HG03558 (cell line): Measurements from ENCODE around the gene SLC9B2.
"Not testable (repeated sequence)": the region's sequence is repeated elsewhere in the genome, so short reads cannot be mapped to it uniquely, and the experiment has no call there.

Source experiments
- ATAC-seq: cut with Tn5 transposase; IDR thresholded peaks from one replicate; pipeline ENCODE4 v1.9.1; 2021; ENCODE audit warnings: moderate number of reproducible peaks; ENCODE audit not compliant: unreplicated experiment; ENCODE audit errors: extremely low read depth

Gene SLC9B2

DNA sequence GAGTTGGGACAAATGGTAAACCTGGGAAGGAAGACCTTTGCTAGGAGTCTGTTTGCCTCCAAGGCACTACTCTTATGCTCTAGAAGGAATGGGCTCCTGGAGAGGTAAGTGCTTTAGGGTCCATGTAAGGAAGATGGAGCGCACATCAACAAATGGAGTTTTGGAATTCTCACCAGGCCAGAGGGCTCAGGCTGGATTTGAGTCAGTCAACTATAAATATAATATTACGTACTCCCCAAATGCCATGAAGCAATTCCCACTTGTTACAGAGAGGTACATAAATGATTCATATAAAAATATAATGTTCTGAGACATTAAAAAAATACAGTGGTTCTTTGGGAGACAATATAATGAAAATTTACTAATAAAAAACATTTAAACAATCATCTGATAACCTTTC lies 55.4 kb downstream of the SLC9B2 start:
- ATAC-seq: no peak

DNA sequence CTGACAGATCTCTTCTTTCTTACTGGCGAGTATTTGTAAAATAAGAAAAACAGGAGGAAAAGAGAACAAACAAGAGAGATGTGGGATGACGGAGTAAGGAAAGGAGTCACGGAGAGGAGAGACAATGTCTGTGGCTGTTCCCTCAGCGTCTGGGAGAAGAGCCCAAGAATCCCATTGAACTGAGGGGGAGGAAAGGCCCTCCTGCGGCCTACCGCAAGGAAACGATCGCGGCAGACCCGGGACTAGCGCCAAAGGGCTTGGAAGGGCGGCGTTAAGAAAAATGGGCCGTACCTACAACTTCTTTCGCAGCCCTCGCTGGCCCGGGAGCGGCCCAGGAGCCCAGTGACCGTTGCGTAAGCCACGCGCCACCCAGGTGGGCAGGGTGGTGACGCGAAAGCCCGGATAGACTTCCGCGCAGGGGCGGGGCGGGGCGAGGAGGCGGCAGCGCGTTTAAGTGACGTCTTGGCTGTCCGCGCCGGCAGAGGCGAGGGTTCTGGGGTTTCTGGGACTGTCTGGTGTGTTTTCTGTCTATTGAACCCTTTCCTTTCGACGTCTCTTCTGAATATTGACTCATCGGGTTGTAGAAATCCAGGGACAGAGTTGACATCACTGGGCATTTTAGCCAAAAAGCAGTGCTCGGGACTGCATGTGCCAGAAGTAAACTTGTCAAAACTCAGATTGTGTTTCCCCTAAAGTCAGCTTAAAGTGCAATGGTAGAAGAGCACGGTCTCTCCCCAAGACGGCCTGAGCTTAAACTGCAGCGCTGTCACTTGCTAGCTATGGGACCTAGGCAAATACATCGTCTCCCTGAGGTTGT lies 57.0 kb downstream of the SLC9B2 start, which contains the start of gene SLC9B1:
Gene SLC9B1, minus strand, starts transcription at position 398 of the 817 bp plus-strand sequence. CDS start 27,994 bp downstream, outside the sequence.
- peak; percentile 95 for ATAC-seq

DNA sequence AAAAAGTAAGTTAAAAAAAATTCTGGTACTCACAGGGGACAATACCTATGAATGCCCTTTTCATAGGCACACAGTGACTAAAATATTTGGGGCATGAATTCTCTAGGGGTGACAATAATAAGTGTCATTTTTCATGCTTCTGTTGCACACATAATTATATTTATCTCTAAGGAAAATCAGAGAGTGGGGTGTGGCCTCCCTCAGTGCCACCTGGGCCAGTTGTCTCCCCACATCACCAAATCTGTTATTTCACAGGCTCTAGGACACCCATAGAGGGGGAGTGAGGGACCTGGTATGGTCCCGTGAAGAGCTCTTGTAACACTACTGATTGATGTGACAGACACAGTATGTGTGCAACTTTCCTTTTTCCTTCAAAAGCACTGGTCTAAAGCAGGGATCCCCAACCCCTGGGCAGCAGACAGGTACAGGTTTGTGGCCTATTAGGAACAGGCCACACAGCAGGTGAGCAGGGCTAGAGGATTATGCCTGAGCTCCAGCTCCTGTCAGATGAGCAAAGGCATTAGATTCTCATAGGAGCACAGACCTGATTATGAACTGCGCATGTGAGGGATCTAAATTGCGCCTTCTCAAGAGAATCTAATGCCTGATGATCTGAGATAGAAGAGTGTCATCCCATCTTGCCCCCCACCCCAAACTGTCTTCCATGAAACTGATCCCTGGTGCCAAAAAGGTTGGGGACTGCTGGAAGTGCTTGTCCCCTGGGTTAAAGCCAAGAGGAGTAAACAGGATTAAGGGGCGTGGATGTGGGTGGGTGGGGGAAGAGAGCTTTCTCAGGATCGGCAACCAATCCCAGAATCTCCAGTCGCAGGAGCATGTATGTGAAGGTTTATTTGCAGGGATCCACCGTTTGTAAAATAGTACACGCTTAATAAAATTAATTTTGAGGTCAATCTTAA lies 57.9 kb downstream of the SLC9B2 start:
- ATAC-seq: no peak

DNA sequence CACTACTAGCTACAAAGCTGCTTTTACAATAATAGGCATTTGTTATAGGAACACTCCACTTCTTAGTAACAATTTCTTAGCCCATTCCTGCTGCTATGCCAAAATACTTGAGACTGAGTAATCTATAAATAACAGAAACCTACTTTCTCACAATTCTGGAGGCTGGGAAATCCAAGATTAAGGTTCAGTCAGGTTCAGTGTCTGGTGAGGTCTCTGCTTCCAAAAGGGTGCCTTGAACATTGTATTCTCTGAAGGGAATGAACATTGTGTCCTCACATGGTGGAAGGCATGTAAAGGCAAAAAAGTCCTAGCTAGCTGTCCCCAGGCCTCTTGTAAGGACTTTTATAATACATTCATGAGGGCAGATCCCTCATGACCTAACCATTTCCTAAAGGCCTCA lies 64.0 kb downstream of the SLC9B2 start:
- no peak for ATAC-seq

DNA sequence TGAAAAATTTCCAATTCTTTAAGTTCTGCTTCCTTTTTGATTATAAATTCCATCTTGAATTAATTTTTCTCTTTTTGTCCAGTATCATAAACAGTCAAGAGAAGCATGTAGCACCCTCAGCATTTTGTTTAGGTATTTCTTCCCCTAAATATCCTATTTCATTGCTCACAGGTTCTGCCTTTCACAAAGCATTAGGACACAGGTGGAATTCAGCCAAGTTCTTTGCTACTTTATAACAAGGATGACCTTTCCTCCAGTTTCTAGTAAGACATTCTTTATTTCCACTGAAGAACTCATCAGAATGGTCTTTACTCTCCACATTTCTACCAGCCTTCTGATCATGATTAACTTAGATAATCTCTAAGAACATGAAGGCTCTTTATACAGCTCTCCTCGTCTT lies 64.5 kb downstream of the SLC9B2 start:
- no peak for ATAC-seq

DNA sequence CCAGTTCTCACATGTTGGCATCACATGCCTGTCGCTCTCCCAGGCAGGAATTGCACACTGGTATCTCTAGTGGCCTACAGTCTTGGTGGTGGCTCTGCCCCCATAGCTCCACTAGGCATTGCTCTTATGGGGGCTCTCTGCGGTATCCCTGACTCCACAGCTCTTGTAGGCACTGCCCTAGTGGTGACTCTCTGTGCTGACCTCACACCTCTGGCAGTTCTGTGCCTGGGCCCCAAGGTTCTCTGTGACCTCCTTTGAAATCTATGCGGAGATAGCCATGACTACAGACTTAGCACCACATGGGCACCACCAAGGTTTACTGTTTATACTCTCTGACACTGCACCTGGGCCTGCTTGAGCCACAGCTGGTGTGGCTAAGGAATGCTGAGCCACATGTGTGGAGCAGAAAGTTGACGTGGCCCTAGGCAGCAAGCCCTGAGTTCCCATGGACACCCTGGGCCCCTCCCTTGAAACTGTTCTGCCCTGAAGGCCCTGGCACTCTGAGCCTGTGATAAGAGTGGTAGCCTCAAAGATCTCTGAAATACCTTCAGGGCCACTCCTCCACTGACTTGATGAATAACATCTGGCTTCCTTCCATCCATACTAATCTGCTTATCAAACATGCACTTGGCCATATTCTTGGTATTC lies 65.1 kb downstream of the SLC9B2 start:
- no peak for ATAC-seq

DNA sequence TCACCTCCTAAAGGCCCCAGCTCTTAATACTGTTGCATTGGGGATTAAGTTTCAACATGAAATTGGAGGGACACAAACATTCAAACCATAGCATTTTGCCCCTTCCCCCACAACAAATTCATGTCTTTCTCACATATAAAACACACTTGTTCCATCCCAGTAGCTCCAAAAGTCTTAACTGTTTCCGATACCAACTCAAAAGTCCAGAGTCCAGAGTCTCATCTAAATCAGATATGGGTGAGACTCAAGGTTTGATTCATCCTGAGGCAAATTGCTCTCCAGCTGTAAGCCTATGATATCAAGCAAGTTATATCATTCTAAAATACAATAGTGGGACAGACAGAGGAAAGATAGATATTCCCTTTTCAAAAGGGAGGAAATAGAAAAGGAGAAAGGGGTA lies 65.8 kb downstream of the SLC9B2 start:
- ATAC-seq: no peak

DNA sequence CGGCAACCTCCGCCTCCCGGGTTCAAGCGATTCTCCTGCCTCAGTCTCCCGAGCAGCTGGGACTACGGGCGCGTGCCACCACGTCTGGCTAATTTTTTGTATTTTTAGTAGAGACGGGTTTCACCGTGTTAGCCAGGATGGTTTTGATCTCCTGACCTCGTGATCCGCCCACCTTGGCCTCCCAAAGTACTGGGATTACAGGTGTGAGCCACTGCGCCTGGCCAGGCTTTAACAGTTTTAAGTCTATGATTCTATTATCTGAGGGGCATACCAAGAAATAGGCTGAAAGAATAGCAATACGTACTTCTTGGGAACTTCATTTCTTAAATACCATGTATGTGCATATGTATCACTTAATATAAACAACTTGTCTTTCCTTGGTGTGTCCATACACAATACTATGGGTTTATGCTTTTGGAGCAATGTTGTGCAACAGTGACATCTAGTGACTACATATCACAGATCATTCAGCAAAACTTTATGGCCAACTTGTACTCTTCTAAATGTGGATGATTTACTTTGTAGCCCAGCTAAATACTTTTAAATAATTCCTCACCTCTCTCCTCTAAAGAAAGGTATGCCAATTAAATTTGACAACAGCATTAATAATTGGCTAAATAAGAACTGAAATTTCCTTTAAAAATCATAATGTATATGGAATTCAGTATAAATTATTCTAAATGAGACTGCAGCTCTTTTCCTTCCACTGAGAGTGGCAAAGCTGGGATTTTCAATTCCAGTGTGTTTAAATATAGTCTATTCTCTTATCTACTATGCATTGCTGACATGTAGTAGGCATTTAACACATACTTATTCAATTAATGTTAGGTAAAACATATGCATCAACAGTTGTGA lies 67.5 kb downstream of the SLC9B2 start:
- peak; percentile 56 for ATAC-seq

DNA sequence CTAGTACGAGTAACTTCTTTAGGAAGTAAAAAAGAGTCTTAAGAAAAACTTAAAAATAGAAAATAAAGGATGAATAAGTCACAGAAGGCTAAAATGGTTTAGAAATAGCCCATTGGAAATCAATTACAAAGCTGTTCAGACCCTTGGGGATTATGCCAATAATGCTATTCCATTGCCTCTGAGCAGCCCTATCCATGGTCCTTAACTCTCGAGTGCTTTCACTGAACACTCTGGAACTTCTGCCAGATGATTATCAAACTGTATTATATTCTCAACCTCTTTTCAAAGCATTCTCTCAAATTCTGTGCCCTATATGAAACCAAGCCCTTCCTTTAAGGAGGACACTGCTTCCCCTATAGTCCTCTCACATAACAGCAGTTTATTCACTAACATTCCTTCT lies 74.0 kb downstream of the SLC9B2 start:
- ATAC-seq: no peak

DNA sequence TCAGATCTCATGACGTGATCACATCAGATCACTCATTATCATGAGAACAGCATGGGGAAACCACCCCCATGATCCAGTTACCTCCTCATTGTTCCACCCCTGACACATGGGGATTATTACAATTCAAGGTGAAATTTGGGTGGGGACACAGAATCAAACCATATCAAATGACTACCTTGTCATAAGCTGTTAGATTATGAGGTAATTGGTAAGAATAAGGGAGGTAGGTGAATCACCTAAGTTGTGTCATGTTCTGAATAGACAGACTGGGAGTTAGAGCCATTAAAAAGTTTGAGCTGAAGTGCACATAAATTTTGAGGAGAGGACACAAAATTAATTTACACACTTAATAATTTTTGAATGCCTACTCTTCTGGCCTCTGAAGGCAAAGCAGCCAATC lies 81.8 kb downstream of the SLC9B2 start:
- no peak for ATAC-seq

DNA sequence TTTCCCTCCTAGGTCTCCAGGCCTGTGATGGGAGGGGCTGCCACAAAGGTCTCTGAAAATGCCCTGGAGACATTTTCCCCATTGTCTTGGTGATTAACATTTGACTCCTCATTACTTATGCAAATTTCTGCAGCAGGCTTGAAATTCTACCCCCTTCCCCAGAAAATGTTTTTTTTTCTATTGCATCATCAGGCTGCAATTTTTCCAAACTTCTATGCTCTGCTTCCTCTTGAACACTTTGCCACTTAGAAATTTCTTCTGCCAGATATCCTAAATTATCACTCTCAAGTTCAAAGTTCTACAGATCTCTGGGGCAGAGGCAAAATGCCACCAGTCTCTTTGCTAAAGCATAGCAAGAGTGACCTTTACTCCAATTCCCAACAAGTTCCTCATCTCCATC lies 82.6 kb downstream of the SLC9B2 start:
- ATAC-seq: not testable (repeated sequence)

DNA sequence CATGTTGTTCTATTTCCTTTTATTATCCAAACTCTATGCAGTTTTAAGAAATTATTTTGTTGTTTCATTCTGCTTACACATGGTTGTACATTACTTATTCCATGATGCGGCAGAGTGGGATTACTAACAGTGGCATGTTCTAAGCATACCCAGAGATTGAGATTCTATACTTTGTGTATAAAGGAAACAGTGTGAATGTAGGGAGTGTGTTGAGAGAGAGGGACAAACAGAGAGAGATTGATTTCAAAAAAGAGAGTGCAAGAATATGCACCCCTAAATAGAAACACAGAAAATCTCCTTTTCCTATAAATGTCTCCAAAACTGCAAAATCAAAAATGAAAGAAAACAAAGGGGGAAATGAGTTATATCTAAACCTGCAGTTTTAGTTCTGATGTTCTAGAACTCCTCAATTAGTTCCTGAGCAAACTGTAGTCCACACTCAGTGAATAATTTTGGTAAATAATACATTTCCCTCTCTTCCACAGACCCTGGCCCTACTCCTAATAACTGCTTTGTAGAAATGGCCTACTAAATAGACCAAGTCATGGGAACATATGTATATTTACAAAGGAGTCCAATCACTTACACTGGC lies 88.0 kb downstream of the SLC9B2 start:
- ATAC-seq: no peak

DNA sequence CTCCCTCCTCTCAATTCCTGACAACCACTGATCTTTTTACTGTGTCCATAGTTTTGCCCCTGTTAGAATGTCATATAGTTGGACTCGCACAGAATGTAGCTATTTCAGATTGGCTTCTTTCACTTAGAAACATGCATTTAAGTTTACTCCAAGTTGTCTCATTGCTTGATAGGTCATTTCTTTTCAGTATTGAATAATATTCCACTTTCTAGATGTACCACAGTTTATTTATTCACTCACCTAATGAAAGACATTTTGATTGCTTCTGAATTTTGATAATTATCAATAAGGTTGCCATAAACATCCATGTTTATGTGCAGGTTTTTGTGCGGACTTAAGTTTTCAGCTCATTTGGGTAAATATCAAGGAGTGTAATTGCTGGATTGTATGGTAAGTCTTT lies 95.6 kb downstream of the SLC9B2 start:
- no peak for ATAC-seq
